ENCODE results near the gene SRRT. TPM values are rescaled to one million over a fixed set of nuclear protein-coding genes. Genes with fewer than 3 reads are reported as not detected.

The SRRT gene
- total and polyA plus RNA-seq, 2 donors from 2014 or later: 58.2 to 127 TPM

DNA sequence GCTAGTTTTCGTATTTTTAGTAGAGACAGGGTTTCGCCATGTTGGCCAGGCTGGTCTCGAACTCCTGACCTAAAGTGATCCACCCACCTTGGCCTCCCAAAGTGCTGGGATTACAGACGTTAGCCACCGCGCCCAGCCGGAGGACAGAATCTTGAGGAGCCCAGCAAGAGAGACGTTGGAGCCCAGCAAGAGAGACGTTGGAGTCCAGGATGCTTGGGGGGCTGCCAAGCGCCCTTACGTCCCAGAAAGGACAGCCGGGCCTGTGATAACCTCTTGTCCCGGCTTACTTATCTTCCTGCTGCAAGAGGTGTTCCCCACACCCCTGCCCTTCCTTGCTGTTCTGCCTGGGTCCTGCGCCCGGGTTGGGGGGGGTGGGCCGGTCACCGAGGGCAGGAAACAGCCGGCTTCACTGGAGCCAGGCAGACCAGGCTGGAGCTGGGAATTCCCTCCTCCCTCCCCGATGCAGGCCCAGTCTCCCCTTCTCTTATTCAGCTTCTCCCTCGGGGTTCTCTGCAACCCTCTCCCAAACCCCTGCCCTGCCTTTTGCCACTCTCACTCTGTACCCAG lies 45.7 kb upstream of the SRRT start:
- Histone ChIP-seq H3K27me3 (ENCODE audit: control insufficient read depth, insufficient read depth, low read length) (no peaks in the 10 kb centered on the region), H3K9me3 (ENCODE audit: control insufficient read depth in 2 of 3, insufficient read depth in 1 of 3, low read length in 3 of 3) (no peaks in the 10 kb centered on the region), H3K4me3 (ENCODE audit: low read length in 3 of 3) (peak overlapping the region in 1 of 3 donors; percentile 79), H3K4me1 (ENCODE audit: control insufficient read depth in 2 of 3, insufficient read depth in 2 of 3, low read depth in 1 of 3, low read length in 3 of 3) (peaks cover 0 to 3% (median 0%) of the 10 kb centered on the region in 3 donors), H3K9ac (ENCODE audit: low read length in 3 of 3) (peak overlapping the region in 1 of 3 donors; percentile 7), H3K27ac (ENCODE audit: low read depth in 2 of 2, low read length in 2 of 2) (peak overlapping the region; percentile 65 to 81), H3K36me3 (ENCODE audit: control insufficient read depth in 2 of 3, insufficient read depth in 3 of 3, low read length in 3 of 3) (no peaks in the 10 kb centered on the region)
- TF ChIP-seq, protein P1, sequence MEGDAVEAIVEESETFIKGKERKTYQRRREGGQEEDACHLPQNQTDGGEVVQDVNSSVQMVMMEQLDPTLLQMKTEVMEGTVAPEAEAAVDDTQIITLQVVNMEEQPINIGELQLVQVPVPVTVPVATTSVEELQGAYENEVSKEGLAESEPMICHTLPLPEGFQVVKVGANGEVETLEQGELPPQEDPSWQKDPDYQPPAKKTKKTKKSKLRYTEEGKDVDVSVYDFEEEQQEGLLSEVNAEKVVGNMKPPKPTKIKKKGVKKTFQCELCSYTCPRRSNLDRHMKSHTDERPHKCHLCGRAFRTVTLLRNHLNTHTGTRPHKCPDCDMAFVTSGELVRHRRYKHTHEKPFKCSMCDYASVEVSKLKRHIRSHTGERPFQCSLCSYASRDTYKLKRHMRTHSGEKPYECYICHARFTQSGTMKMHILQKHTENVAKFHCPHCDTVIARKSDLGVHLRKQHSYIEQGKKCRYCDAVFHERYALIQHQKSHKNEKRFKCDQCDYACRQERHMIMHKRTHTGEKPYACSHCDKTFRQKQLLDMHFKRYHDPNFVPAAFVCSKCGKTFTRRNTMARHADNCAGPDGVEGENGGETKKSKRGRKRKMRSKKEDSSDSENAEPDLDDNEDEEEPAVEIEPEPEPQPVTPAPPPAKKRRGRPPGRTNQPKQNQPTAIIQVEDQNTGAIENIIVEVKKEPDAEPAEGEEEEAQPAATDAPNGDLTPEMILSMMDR (IDR thresholded peaks at IDR 0.05; ENCODE audit: borderline replicate concordance, extremely low read depth, insufficient read depth): no peak
- FAIRE-seq (no peak), DNase-seq (peak; percentile 24 to 90 (median 63))
- intact Hi-C loops (cut with DNase I): no loop called here

DNA sequence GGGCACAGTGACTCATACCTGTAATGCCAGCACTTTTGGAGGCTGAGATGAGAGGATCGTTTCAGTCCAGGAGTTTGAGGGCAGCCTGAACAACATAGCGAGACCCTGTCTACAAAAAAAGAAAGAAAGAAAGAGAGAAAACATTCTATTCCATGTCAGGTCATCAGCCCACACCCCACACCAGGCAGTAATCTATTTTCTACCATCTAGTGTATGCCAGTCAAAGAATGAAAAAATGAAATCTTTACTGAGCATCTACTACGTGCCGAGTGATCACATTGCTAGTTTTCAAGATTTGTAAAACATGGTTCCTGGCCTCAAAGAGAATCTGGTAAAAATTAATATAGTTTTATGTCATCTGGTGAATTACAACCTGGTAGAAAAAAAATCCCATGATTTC lies 44.5 kb upstream of the SRRT start:
- Histone ChIP-seq H3K27ac (ENCODE audit: low read depth in 2 of 2, low read length in 2 of 2) (peak overlapping the region; percentile 33 to 54), H3K36me3 (ENCODE audit: control insufficient read depth in 2 of 3, insufficient read depth in 3 of 3, low read length in 3 of 3) (no peaks in the 10 kb centered on the region), H3K4me1 (ENCODE audit: control insufficient read depth in 2 of 3, insufficient read depth in 2 of 3, low read depth in 1 of 3, low read length in 3 of 3) (peaks cover 0 to 3% (median 0%) of the 10 kb centered on the region in 3 donors), H3K9me3 (ENCODE audit: control insufficient read depth in 2 of 3, insufficient read depth in 1 of 3, low read length in 3 of 3) (no peaks in the 10 kb centered on the region), H3K4me3 (ENCODE audit: low read length in 3 of 3) (no peak overlapping the region), H3K27me3 (ENCODE audit: control insufficient read depth, insufficient read depth, low read length) (no peaks in the 10 kb centered on the region), H3K9ac (ENCODE audit: low read length in 3 of 3) (no peak overlapping the region)
- FAIRE-seq (no peak), DNase-seq (no peak)
- intact Hi-C loops (cut with DNase I): no loop called here
- TF ChIP-seq, protein P1 (IDR thresholded peaks at IDR 0.05; ENCODE audit: borderline replicate concordance, extremely low read depth, insufficient read depth): no peak

- H3K4me1 ChIP-seq (ENCODE audit: control insufficient read depth in 2 of 3, insufficient read depth in 2 of 3, low read depth in 1 of 3, low read length in 3 of 3): peaks cover 0 to 9% (median 9%) of the 10 kb centered on the region in 3 donors
Observed at GRCh38 chr7:100832281-100832633, 42.6 kb upstream of the SRRT start.

More at GRCh38 chr7:100832281-100832633, 42.6 kb upstream of the SRRT start:
- Histone ChIP-seq H3K27me3 (ENCODE audit: control insufficient read depth, insufficient read depth, low read length) (no peaks in the 10 kb centered on the region), H3K27ac (ENCODE audit: low read depth in 2 of 2, low read length in 2 of 2) (peak overlapping the region in 1 of 2 donors; percentile 80), H3K4me3 (ENCODE audit: low read length in 3 of 3) (no peak overlapping the region), H3K9ac (ENCODE audit: low read length in 3 of 3) (no peak overlapping the region), H3K36me3 (ENCODE audit: control insufficient read depth in 2 of 3, insufficient read depth in 3 of 3, low read length in 3 of 3) (no peaks in the 10 kb centered on the region), H3K9me3 (ENCODE audit: control insufficient read depth in 2 of 3, insufficient read depth in 1 of 3, low read length in 3 of 3) (no peaks in the 10 kb centered on the region)
- TF ChIP-seq, protein P1 (IDR thresholded peaks at IDR 0.05; ENCODE audit: borderline replicate concordance, extremely low read depth, insufficient read depth): no peak
- FAIRE-seq (no peak), DNase-seq (no peak)
- intact Hi-C loops (cut with DNase I): no loop called here
